ENCODE results near the gene KCTD20.
"Not testable (repeated sequence)": the region's sequence is repeated elsewhere in the genome, so short reads cannot be mapped to it uniquely, and the experiment has no call there.

Gene KCTD20

DNA sequence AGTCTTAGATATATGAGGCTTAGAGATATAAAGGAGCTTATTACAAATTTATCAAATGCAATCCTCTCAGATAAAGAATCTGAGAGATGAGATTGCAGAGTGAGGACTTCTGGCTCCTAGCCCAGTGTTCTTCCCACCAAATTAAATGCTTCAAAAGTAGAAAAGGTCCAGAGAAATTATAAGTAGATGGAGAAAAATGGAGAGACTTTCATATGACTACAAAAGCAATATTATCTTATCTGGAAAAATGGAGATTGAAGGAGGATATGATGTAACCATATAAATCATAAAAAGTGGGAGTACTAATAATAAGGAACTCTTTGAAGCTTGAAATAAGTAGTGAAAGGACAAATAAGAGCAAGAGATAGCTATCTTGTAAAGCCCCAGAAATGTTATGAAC, 2.8 kb downstream of the KCTD20 start:
- Histone ChIP-seq H3K79me2 (ENCODE audit: insufficient read depth, low read length) (peaks cover 78% of the 10 kb centered on the region), H3F3A (ENCODE audit: low read depth) (no peaks in the 10 kb centered on the region), H3K4me3 (ENCODE audit: low read length, poor library complexity, severe bottlenecking) (peak overlapping the region; percentile 37), H3K9me2 (replicated peaks; ENCODE audit: low read depth, low read length) (no peaks in the 10 kb centered on the region), H4K20me1 (ENCODE audit: insufficient read depth, low read length, poor library complexity, severe bottlenecking) (peaks cover 22% of the 10 kb centered on the region), H3K27me3 (ENCODE audit: insufficient read depth, low read length, poor library complexity, severe bottlenecking) (no peaks in the 10 kb centered on the region), H3K9ac (ENCODE audit: low read depth, low read length, poor library complexity, severe bottlenecking) (peak overlapping the region; percentile 17), H3K4me1 (ENCODE audit: insufficient read depth, low read length, poor library complexity, severe bottlenecking) (peaks cover 48% of the 10 kb centered on the region), H2AFZ (ENCODE audit: low read length) (no peak overlapping the region), H3K4me2 (ENCODE audit: low read depth, low read length, poor library complexity, severe bottlenecking) (peak overlapping the region; percentile 81), H3K36me3 (ENCODE audit: insufficient read depth, low read length) (no peaks in the 10 kb centered on the region), H3K9me3 (ENCODE audit: insufficient read depth, low read depth, low read length) (no peaks in the 10 kb centered on the region)
- TF ChIP-seq, protein P1, sequence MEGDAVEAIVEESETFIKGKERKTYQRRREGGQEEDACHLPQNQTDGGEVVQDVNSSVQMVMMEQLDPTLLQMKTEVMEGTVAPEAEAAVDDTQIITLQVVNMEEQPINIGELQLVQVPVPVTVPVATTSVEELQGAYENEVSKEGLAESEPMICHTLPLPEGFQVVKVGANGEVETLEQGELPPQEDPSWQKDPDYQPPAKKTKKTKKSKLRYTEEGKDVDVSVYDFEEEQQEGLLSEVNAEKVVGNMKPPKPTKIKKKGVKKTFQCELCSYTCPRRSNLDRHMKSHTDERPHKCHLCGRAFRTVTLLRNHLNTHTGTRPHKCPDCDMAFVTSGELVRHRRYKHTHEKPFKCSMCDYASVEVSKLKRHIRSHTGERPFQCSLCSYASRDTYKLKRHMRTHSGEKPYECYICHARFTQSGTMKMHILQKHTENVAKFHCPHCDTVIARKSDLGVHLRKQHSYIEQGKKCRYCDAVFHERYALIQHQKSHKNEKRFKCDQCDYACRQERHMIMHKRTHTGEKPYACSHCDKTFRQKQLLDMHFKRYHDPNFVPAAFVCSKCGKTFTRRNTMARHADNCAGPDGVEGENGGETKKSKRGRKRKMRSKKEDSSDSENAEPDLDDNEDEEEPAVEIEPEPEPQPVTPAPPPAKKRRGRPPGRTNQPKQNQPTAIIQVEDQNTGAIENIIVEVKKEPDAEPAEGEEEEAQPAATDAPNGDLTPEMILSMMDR (conservative IDR thresholded peaks at IDR 0.05; ENCODE audit: low read length): no peak
- TF ChIP-seq EZH2phosphoT487 (IDR thresholded peaks at IDR 0.05; ENCODE audit: borderline replicate concordance): no peak

DNA sequence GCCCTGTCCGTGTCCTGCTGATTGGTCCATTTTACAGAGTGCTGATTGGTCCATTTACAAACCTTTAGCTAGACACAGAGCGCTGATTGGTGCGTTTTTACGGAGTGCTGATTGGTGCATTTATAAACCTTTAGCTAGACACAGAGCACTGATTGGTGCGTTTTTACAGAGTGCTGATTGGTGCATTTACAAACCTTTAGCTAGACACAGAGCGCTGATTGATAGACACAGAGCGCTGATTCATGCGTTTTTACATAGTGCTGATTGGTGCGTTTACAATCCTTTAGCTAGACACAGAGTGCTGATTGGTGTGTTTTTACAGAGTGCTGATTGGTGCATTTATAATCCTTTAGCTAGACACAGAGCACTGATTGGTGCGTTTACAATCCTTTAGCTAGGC, 6.4 kb downstream of the KCTD20 start:
- not testable (repeated sequence) for H3K36me3 ChIP-seq (ENCODE audit: insufficient read depth, low read length); H3K9ac ChIP-seq (ENCODE audit: low read depth, low read length, poor library complexity, severe bottlenecking); H3K27me3 ChIP-seq (ENCODE audit: insufficient read depth, low read length, poor library complexity, severe bottlenecking); H3K9me3 ChIP-seq (ENCODE audit: insufficient read depth, low read depth, low read length); H3F3A ChIP-seq (ENCODE audit: low read depth); H3K4me2 ChIP-seq (ENCODE audit: low read depth, low read length, poor library complexity, severe bottlenecking); H2AFZ ChIP-seq (ENCODE audit: low read length); H3K4me3 ChIP-seq (ENCODE audit: low read length, poor library complexity, severe bottlenecking); H3K9me2 ChIP-seq (replicated peaks; ENCODE audit: low read depth, low read length)
- peaks cover 26% of the 10 kb centered on the region for H3K4me1 ChIP-seq (ENCODE audit: insufficient read depth, low read length, poor library complexity, severe bottlenecking)
- H4K20me1 ChIP-seq (ENCODE audit: insufficient read depth, low read length, poor library complexity, severe bottlenecking): peaks cover 26% of the 10 kb centered on the region
- peaks cover 97% of the 10 kb centered on the region for H3K79me2 ChIP-seq (ENCODE audit: insufficient read depth, low read length)

DNA sequence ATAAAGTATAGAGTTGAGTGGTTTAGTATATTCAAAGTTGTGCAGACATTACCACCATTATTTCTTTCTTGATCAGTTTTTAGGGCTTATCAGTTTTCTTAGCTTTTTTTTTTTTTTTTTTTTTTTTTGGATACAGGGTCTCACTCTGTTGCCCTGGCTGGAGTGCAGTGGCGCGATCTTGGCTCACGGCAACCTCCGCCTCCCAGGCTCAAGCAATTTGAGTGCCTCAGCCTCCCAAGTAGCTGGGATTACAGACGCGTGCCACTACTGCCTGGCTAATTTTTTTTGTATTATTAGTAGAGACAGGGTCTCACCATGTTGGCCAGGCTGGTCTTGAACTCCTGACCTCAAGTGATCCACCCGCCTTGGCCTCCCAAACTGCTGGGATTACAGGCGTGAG, 10.1 kb downstream of the KCTD20 start:
- H3K4me2 ChIP-seq (ENCODE audit: low read depth, low read length, poor library complexity, severe bottlenecking); H3K27me3 ChIP-seq (ENCODE audit: insufficient read depth, low read length, poor library complexity, severe bottlenecking); H2AFZ ChIP-seq (ENCODE audit: low read length); H3K4me1 ChIP-seq (ENCODE audit: insufficient read depth, low read length, poor library complexity, severe bottlenecking); H3K9me3 ChIP-seq (ENCODE audit: insufficient read depth, low read depth, low read length); H3F3A ChIP-seq (ENCODE audit: low read depth); H3K9me2 ChIP-seq (replicated peaks; ENCODE audit: low read depth, low read length); H3K4me3 ChIP-seq (ENCODE audit: low read length, poor library complexity, severe bottlenecking); H3K9ac ChIP-seq (ENCODE audit: low read depth, low read length, poor library complexity, severe bottlenecking); H3K36me3 ChIP-seq (ENCODE audit: insufficient read depth, low read length): not testable (repeated sequence)
- Histone ChIP-seq H4K20me1 (ENCODE audit: insufficient read depth, low read length, poor library complexity, severe bottlenecking) (peaks cover 14% of the 10 kb centered on the region), H3K79me2 (ENCODE audit: insufficient read depth, low read length) (peaks cover 97% of the 10 kb centered on the region)

DNA sequence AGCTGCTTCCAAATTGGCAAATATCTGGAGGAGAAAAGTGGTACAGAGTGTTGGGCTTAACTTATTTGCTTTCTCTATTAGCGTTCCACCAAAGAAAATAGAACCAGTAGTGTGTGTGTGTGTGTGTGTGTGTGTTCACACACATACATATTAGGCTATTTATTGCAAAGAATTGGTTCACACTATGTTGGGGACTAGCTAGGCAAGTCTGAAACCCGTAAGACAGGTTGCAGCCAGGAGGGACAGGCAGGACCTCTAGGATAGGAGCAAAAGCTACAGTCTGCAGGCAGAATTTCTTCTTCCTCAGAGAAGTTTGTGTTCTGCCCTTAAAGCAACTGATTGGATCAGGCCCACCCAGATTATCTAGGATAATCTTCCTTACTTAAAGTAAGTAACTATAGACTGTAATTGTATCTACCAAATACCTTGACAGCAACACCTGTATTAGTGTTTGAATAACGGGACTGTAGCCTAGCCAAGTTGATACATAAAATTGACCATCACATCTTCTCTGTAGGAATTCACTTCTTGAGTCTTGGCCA, 12.8 kb downstream of the KCTD20 start:
- H3F3A ChIP-seq (ENCODE audit: low read depth): no peaks in the 10 kb centered on the region
- H3K27me3 ChIP-seq (ENCODE audit: insufficient read depth, low read length, poor library complexity, severe bottlenecking): no peaks in the 10 kb centered on the region
- peaks cover 18% of the 10 kb centered on the region for H4K20me1 ChIP-seq (ENCODE audit: insufficient read depth, low read length, poor library complexity, severe bottlenecking)
- no peaks in the 10 kb centered on the region for H3K9me2 ChIP-seq (replicated peaks; ENCODE audit: low read depth, low read length)
- H3K4me2 ChIP-seq (ENCODE audit: low read depth, low read length, poor library complexity, severe bottlenecking): no peak overlapping the region
- no peaks in the 10 kb centered on the region for H3K9me3 ChIP-seq (ENCODE audit: insufficient read depth, low read depth, low read length)
- H3K4me1 ChIP-seq (ENCODE audit: insufficient read depth, low read length, poor library complexity, severe bottlenecking): no peaks in the 10 kb centered on the region
- TF ChIP-seq, protein P1 (conservative IDR thresholded peaks at IDR 0.05; ENCODE audit: low read length): no peak
- TF ChIP-seq EZH2phosphoT487 (IDR thresholded peaks at IDR 0.05; ENCODE audit: borderline replicate concordance): no peak
- H3K9ac ChIP-seq (ENCODE audit: low read depth, low read length, poor library complexity, severe bottlenecking): no peak overlapping the region
- H3K79me2 ChIP-seq (ENCODE audit: insufficient read depth, low read length): peaks cover 98% of the 10 kb centered on the region
- no peaks in the 10 kb centered on the region for H3K36me3 ChIP-seq (ENCODE audit: insufficient read depth, low read length)
- H3K4me3 ChIP-seq (ENCODE audit: low read length, poor library complexity, severe bottlenecking): no peak overlapping the region
- no peak overlapping the region for H2AFZ ChIP-seq (ENCODE audit: low read length)
